SIG-M5 treated with dmso at 0.1 percent for 504 hours (cell line): ENCODE data around the gene TMEM107.

Experiments
- DNase-seq: peaks from one replicate; lab custom pipeline; 2025; ENCODE audit not compliant: unreplicated experiment; lab: John Stamatoyannopoulos, UW

The TMEM107 gene

GRCh38 chr17:8151641-8152111, 24.5 kb downstream of the TMEM107 start:
- DNase-seq = peak; percentile 67

GRCh38 chr17:8151120-8151640, 25.0 kb downstream of the TMEM107 start:
- peak; percentile 71 for DNase-seq

DNA sequence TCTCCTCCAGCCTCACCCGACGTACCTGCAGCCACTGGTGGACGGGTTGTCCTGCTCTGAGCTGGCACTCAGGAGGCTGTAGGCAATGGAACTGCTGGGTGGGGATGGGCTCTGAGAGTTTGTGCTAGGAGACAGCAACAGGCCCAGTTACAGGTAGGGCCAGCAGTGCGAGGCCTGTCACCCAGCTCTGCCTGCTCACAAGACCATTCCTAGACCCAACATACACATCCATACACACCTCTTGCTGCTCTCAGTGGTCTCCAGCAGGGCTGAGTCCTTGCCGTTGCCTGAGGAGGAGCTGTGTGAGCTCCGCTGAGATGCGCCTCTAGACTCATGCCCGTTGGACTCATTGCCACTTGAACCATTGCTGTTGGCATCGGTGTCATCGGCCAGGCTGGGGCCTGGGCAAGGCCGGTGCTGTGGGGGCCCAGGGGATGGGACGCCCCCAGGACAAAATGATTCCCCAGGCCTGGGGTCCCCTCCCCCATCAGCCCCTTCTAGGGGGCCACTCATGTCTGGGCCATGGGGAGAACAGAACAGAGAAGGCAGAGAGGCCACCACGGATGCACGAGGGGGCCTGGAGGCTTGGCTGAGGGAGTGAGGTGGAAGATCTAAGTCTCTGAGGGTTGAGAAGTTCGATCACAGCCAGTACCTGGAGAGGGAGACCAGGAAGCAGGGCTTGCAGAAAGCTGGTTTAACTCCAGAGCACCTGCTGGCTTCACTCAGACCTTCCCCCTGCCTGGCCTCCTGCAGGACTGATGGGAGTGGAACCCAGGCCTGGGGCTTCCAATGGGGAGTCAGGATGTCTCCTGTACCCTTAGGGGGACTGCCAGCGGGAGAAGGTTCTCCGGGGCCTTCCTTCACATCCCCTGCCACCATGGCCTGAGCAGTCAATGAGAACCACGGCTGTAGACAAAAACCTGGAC, 25.7 kb downstream of the TMEM107 start:
- DNase-seq = no peak

- DNase-seq = no peak
These were observed 26.6 kb downstream of the TMEM107 start for GRCh38 chr17:8149419-8150193.

DNA sequence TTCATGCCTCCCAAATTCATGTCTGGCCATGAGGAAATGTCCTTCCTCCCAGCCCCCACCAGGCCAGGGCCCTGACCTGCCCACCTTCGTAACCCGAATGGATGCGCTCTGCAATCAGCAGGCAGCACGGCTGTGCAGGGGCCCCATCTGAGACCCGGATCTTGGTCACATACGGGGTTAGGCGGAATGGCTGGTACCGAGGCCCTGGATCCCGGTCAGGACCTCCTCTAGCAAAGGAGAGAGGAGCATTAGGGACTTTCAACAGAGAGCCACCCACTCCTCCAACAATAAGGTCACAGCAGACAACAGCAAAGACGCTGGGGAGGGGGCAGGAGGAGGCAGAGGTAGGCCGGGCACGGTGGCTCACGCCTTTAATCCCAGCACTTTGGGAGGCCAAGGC, 27.6 kb downstream of the TMEM107 start:
- DNase-seq = no peak

GRCh38 chr17:8147805-8148404, 28.3 kb downstream of the TMEM107 start:
- no peak for DNase-seq

DNA sequence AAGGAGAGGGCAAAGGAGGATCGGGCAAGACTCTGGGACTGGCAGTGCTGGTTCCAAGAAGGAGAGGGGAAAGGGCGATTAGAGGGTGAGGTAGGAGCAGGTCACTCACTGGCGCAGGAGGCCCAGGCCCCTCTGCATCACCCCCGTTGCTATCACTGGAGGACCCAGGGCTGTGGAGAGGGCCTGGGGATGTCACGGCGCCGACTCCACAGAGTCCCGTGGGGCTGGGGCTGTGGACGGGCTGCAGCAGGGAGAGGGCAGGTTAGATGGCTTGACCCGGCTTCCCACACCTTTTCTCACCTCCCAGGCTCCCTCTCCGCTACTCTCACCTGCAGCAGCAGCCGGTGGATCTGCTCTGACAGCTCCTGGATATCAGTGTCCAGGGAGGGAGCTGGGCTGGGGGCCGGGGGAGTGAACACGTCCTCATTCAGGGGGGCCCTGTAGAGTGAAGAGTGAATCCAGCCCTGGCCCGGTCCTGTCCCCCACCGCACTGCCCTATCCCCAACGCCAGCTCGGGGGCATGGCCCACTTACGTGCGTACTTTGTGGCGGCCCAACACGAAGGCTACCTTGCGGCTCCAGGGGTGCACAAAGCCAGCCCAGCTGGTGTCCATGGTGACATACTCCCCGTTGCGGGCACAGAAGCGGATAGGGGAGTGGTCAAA, 28.9 kb downstream of the TMEM107 start:
- DNase-seq = no peak

- no peak for DNase-seq
These were observed 29.6 kb downstream of the TMEM107 start for GRCh38 chr17:8146381-8147140.

GRCh38 chr17:8145811-8146210, 30.4 kb downstream of the TMEM107 start:
- no peak for DNase-seq

DNA sequence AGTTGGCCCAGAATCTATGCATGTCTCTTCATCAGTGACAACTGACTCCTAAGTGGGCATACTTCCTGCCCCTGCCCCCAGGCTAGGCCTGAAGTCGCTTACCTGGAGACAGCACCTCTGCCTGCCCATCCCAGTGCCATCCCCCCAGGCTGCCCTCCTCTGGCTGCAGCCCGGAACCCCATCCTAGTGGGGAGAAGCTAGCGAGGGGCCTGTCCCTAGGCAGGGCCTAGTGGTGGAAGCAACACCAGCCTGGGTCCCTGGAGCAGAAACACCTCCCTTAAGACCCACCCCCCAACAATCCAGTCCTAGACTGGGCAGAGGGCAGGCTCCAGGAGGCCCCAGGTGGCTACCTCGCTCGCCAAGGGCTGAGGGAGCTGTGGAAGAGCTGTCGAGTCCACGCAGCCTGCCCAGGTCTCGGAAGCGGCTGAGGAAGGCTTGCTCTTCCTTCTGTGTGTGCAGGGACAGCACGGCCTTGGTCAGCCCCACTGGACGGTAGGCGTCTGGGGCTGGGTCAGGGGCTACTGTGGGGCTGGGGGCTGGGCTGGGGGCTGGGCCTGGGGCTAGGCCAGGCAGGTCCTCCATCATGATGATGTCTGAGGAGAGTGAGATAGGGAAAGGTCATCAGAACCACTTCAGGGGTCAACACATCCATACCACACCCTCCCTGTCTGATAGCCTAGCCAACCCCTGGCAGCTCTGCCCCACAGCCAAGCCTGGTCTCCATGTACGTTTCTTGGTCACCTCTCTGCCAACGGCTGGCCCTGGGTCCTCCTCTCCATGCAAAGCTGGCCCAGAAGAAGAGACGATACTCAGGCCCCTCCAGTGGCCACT, 31.6 kb downstream of the TMEM107 start:
- DNase-seq = no peak

- no peak for DNase-seq
These were observed 32.4 kb downstream of the TMEM107 start for GRCh38 chr17:8143581-8144400.

DNA sequence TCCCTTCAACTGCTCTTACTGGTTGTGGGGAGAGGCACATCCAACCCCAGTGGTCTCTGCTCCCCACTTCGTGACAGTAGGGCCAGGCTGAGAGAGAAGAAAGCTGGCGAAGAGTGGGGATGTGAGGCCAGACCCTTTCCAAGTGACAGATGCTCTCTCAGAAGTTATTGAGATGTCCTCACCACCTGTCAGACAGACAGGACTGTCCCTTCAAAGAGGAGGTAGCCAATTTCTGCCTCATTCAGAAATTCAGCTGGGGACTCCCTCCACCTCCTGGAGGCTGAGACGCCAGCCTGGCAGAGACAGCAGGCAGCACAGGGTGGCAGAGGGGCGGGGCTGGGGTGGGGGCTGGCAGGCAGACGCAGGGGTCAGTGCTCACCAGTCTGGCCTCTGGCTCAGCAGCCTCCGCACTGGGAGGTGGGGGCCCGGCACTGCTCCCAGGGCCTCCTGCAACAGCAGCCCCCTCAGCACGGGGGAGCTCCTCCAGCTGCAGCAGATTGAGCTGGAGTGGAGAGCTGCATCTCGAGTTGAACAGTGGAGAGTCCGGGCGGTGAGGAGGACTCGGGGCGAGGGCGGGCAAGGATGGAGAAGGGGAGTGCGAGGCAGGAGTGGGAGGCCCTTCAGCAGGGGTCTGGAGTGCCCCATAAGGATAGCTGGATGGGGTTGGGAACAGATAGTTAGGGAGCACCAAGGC, 33.1 kb downstream of the TMEM107 start:
- DNase-seq = no peak

GRCh38 chr17:8142158-8142886, 33.9 kb downstream of the TMEM107 start:
- no peak for DNase-seq

GRCh38 chr17:8141741-8142140, 34.4 kb downstream of the TMEM107 start:
- DNase-seq = no peak

DNA sequence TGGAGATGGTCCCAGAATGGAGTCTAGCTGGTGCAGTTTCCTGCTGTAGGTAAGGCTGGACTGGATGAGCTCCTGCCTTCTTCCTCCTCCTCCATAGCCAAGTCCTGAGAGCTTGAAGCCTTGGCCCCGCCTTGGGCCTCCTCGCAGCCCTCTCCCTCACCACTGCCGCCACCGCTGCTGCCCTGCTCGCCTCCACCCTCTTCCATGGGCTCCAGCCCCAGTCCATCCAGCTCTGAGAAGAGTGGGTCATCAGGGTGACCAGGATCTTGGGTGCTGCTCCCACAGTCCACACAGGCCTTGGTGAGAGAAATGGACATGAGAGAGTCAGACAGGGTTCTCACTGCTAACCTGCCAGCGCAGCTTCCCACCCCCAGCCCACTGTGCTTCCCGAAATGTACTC, 35.1 kb downstream of the TMEM107 start:
- no peak for DNase-seq

- no peak for DNase-seq
These were observed 35.8 kb downstream of the TMEM107 start for GRCh38 chr17:8140065-8141029.
